ENCODE results near the gene CDH24. TPM values are rescaled to one million over a fixed set of nuclear protein-coding genes. Genes with fewer than 3 reads are reported as not detected.

CDH24 gene
- total and polyA plus RNA-seq, 9 of the 15 experiments (the other 6 are each of a cell fraction or from before 2014, with no cell fraction given), result 0.04 to 16.2 (median 4.9) TPM

- TF ChIP-seq ZBTB2 (IDR thresholded peaks at IDR 0.05) (peak; percentile 90; the same call in 1 of the 2 replicates), YBX1 (IDR thresholded peaks at IDR 0.05) (no peak), PRDM10 (IDR thresholded peaks at IDR 0.05; ENCODE audit: partially characterized antibody) (peak; percentile 14), SMARCE1 (IDR thresholded peaks at IDR 0.05) (peak; percentile 24; the same call in 1 of the 2 replicates), DMBX1 (CRISPR knock-in tag; IDR thresholded peaks at IDR 0.05; ENCODE audit: borderline replicate concordance) (no peak), NRF1 (conservative IDR thresholded peaks at IDR 0.05 in 1 of 2, IDR thresholded peaks at IDR 0.05 in 1 of 2) (peak; percentile 95 to 96), ZNF639 (CRISPR knock-in tag; conservative IDR thresholded peaks at IDR 0.05 in 1 of 2, IDR thresholded peaks at IDR 0.05 in 1 of 2) (peak in 1 of 2 experiments; percentile 35; a peak in 2 of 4 replicates), TARDBP (IDR thresholded peaks at IDR 0.05) (peak; percentile 66; the same call in 1 of the 2 replicates), ZNF311 (CRISPR knock-in tag; IDR thresholded peaks at IDR 0.05) (no peak), RBM39 (optimal IDR thresholded peaks at IDR 0.05; ENCODE audit: low read depth, low read length) (no peak), HDAC8 (tag; IDR thresholded peaks at IDR 0.05) (peak; percentile 49; the same call in 1 of the 2 replicates), TFAP4 (CRISPR knock-in tag; IDR thresholded peaks at IDR 0.05; ENCODE audit: borderline replicate concordance) (peak; percentile 73), TAF1 (IDR thresholded peaks at IDR 0.05; ENCODE audit: control insufficient read depth, extremely low read depth, insufficient read depth, low read length, severe bottlenecking) (peak; percentile 94), CAMTA2 (CRISPR knock-in tag; conservative IDR thresholded peaks at IDR 0.05) (peak; percentile 47; the same call in 1 of the 2 replicates), MAFG (tag; conservative IDR thresholded peaks at IDR 0.05) (no peak), PHF8 (IDR thresholded peaks at IDR 0.05; ENCODE audit: borderline replicate concordance, low read length) (peak; percentile 93), GATAD2A (IDR thresholded peaks at IDR 0.05) (peak; percentile 99), ZKSCAN1 (IDR thresholded peaks at IDR 0.05; ENCODE audit: low read depth, low read length) (0 out of 2 replicates have a peak, but pooled peaks have one; percentile 17), PHB (CRISPR knock-in tag; IDR thresholded peaks at IDR 0.05) (peak; percentile 27; the same call in 1 of the 2 replicates), RCOR1 (IDR thresholded peaks at IDR 0.05; ENCODE audit: borderline replicate concordance in 1 of 2, low read depth in 2 of 2, low read length in 2 of 2) (no peak), CREM (IDR thresholded peaks at IDR 0.05; ENCODE audit: low read depth) (no peak), THRAP3 (IDR thresholded peaks at IDR 0.05; ENCODE audit: borderline replicate concordance) (no peak)
These were observed 37.4 kb upstream of the CDH24 start, which contains the start of gene ACIN1 (continued) for GRCh38 chr14:23094666-23095195.
